ENCODE data around the gene SMIM3.
"Not testable (repeated sequence)": the region's sequence is repeated elsewhere in the genome, so short reads cannot be mapped to it uniquely, and the experiment has no call there.

DNA sequence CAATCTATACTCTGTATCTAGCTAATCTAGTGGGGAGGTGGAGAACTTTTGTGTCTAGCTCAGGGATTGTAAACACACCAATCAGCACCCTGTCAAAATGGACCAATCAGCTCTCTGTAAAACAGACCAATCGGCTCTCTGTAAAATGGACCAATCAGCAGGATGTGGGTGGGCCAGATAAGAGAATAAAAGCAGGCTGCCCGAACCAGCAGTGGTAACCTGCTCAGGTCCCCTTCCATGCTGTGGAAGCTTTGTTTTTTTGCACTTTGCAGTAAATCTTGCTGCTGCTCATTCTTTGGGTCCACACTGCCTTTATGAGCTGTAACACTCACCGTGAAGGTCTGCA, 67.7 kb downstream of the SMIM3 start, which contains the start of gene IRGM:
- not testable (repeated sequence) for TF ChIP-seq CTCF, POLR2A (IDR thresholded peaks at IDR 0.05)

Measured in sigmoid colon (tissue), 3 donors.